HepG2 (cell line): ENCODE measurements around the gene RAMP1. TPM values are rescaled to one million over a fixed set of nuclear protein-coding genes. Genes with fewer than 3 reads are reported as not detected.

Experiments
- ATAC-seq: fragments of 200-7000 bp; cut with Tn5 transposase; 3 replicates; pipeline ENCODE4 v1.9.1; 2020; ENCODE audit warnings: mild to moderate bottlenecking, moderate library complexity
- BruUV-seq: library from RNA; stranded (reverse); fragments of 400-500 nt; replicated peaks from 2 replicates; lab custom pipeline; 2021; lab: Mats Ljungman, UMichigan
- CTCF ChIA-PET: fragments of 300-600 bp; formaldehyde crosslinking; extraction: SDS; loops from one replicate; lab custom pipeline; 2021; ENCODE audit warnings: low total read pairs, inconsistent platforms, low intra/inter-chr PET ratio; lab: Yijun Ruan, JAX
- POLR2A ChIA-PET: fragments of 350-600 bp; sonication (Branson Sonifier 250); formaldehyde crosslinking; loops from one replicate; lab custom pipeline; 2020; ENCODE audit warnings: antibody characterized with exemption, inconsistent platforms; lab: Yijun Ruan, JAX
- DNase-seq: peaks from one replicate; pipeline ENCODE4 v3.0.0-alpha.2; 2015; ENCODE audit warnings: low spot score
- FAIRE-seq: peaks from 3 replicates; lab custom pipeline; 2011; peaks lifted over from hg19 to GRCh38; lab: Jason Lieb, UNC
- H2AFZ ChIP-seq: one replicate; pipeline ENCODE4 v1.6.1; 2011; ENCODE audit warnings: low read length, inconsistent platforms
- H3K27ac ChIP-seq: fragments of 300-600 bp; 3 replicates; pipeline ENCODE4 v1.8.0; 2011; ENCODE audit warnings: mixed run types, mild to moderate bottlenecking, mixed read lengths, low read length, inconsistent platforms; ENCODE audit not compliant: insufficient read depth; ENCODE audit errors: extremely low read length
- H3K27me3 ChIP-seq, 2 experiments: fragments of 200-600 bp in 1 of 2; 2 replicates in 1 of 2; 3 replicates in 1 of 2; pipeline versions ENCODE4 v1.6.0 to v1.8.0; 2011; ENCODE audit warnings: low read length in 2 of 2, mild to moderate bottlenecking in 2 of 2, moderate library complexity in 2 of 2, inconsistent platforms in 1 of 2; ENCODE audit not compliant: insufficient read depth in 2 of 2, control insufficient read depth in 1 of 2
- H3K36me3 ChIP-seq, 2 experiments: fragments of 200-600 bp in 1 of 2; replicated peaks in 1 of 2; 2 replicates in 1 of 2; 3 replicates in 1 of 2; pipeline versions ENCODE4 v1.5.1 to v1.8.0; 2011; ENCODE audit warnings: low read length in 2 of 2, inconsistent platforms in 1 of 2; ENCODE audit not compliant: insufficient read depth in 2 of 2, control insufficient read depth in 1 of 2
- H3K4me1 ChIP-seq: 2 replicates; pipeline ENCODE4 v1.5.1; 2012; ENCODE audit warnings: low read length, inconsistent platforms; ENCODE audit not compliant: insufficient read depth
- H3K4me2 ChIP-seq: 2 replicates; pipeline ENCODE4 v1.6.0; 2011; ENCODE audit warnings: low read depth, low read length, inconsistent platforms
- H3K4me3 ChIP-seq, 3 experiments: fragments of 200-600 bp in 1 of 3; sonication (generic), shearing (Covaris generic) in 1 of 3; replicated peaks in 1 of 3; 2 replicates each; pipeline ENCODE4 v1.5.1; 2011 to 2016; ENCODE audit warnings: low read length in 3 of 3, inconsistent platforms in 2 of 3, low read depth in 2 of 3, mild to moderate bottlenecking in 2 of 3, control low read depth in 1 of 3, mixed read lengths in 1 of 3; ENCODE audit not compliant: insufficient read depth in 1 of 3
- H3K79me2 ChIP-seq: one replicate; pipeline ENCODE4 v1.6.1; 2011; ENCODE audit warnings: low read length, inconsistent platforms; ENCODE audit not compliant: insufficient read depth
- H3K9ac ChIP-seq: 2 replicates; pipeline ENCODE4 v1.6.0; 2011; ENCODE audit warnings: mild to moderate bottlenecking, low read depth, low read length, inconsistent platforms; ENCODE audit not compliant: insufficient read depth
- H3K9me3 ChIP-seq: 2 replicates; pipeline ENCODE4 v1.5.1; 2012; ENCODE audit warnings: mild to moderate bottlenecking, low read length
- H4K20me1 ChIP-seq: 2 replicates; pipeline ENCODE4 v1.6.0; 2011; ENCODE audit warnings: inconsistent platforms, mild to moderate bottlenecking, low read length, moderate library complexity; ENCODE audit not compliant: insufficient read depth
- CBX5 ChIP-seq: sonication (generic); formaldehyde crosslinking; IDR thresholded peaks from 2 replicates; pipeline ENCODE4 v1.4.0; 2020; ENCODE audit warnings: missing genetic modification reagents, borderline replicate concordance
- MBD4 ChIP-seq: IDR thresholded peaks from 2 replicates; pipeline ENCODE4 v1.6.1; 2012; ENCODE audit warnings: low read length, inconsistent platforms, borderline replicate concordance
- MIER2 ChIP-seq: IDR thresholded peaks from 2 replicates; pipeline ENCODE4 v1.6.1; 2016; ENCODE audit warnings: missing biosample characterization, missing genetic modification reagents
- REPIN1 ChIP-seq: sonication (generic); formaldehyde crosslinking; IDR thresholded peaks from 2 replicates; pipeline ENCODE4 v1.8.0; 2022; ENCODE audit warnings: missing genetic modification reagents, low read depth, mild to moderate bottlenecking, borderline replicate concordance
- YY1 ChIP-seq: IDR thresholded peaks from 2 replicates; pipeline ENCODE4 v1.6.1; 2011; ENCODE audit warnings: low read length, low read depth, moderate library complexity, mild to moderate bottlenecking; ENCODE audit not compliant: insufficient read depth, insufficient replicate concordance
- WGBS: methylation state at CpG from one replicate; pipeline ENCODE4 v1.1.6; 2017; ENCODE audit warnings: low lambda C conversion rate; 5-methylcytosine and 5-hydroxymethylcytosine counted together
- in situ Hi-C: cut with HindIII; loops from 2 replicates; pipeline ENCODE4 v1.10.0; 2017; ENCODE audit warnings: low pct_unique_long_range_greater_than_20kb; ENCODE audit not compliant: extremely low pct_ligation_motif_present
- intact Hi-C: fragments of 100-400 bp; cut with micrococcal nuclease; formaldehyde crosslinking; loops from one replicate; pipeline ENCODE4 v1.10.0; 2022; ENCODE audit not compliant: unreplicated experiment
- polyA plus RNA-seq, 8 experiments: library from polyadenylated mRNA; depleted of rRNA in 3 of 8; stranded (reverse) in 7 of 8; unstranded in 1 of 8; fragments of >200 nt; fragmentation: Illumina TruSeq in 4 of 8; extraction: Trizol in 4 of 8; gene quantifications; 2 replicates each; pipeline versions ENCODE4 v1.2.1 to v1.2.3, GENCODE V29; 2011 to 2016; ENCODE audit warnings: low read depth in 4 of 8, missing spikeins in 1 of 8, mixed read lengths in 1 of 8; ENCODE audit not compliant: insufficient read depth in 1 of 8
- total RNA-seq, 5 experiments: library from RNA; depleted of rRNA; stranded (reverse); fragments of >200 nt; fragmentation: Illumina TruSeq; extraction: Trizol; gene quantifications; 2 replicates each; pipeline ENCODE4 v1.2.3, GENCODE V29; 2016; ENCODE audit warnings: low read depth in 1 of 5
- TF ChIP-seq, protein P1 (sequence below), 2 experiments: IDR thresholded peaks; 2 replicates each; pipeline ENCODE4 v1.6.1; 2011 to 2012; ENCODE audit warnings: low read length in 2 of 2, borderline replicate concordance in 1 of 2, low read depth in 1 of 2, mild to moderate bottlenecking in 1 of 2, moderate library complexity in 1 of 2

The RAMP1 gene
- total and polyA plus RNA-seq, 2 of the 13 experiments (the other 11 are each of a cell fraction or from before 2014, with no cell fraction given): 0.29 to 0.61 TPM

- POLR2A ChIA-PET: no interaction called here
- in situ Hi-C loops: no loop called here
- FAIRE-seq: no peak
Measured at GRCh38 chr2:237927135-237927534, 67.7 kb downstream of the RAMP1 start.

More at GRCh38 chr2:237927135-237927534, 67.7 kb downstream of the RAMP1 start:
- H3K27me3 ChIP-seq: peaks cover 5 to 31% of the 10 kb centered on the region in 2 experiments; a peak in 4 of 5 replicates
- no peak overlapping the region for H3K27ac ChIP-seq
- DNase-seq (no peak), ATAC-seq (no peak)
- H3K9ac ChIP-seq: no peak overlapping the region
- 41% methylated on average over 5 of the region's 5 CpGs for WGBS
- no peaks in the 10 kb centered on the region for H4K20me1 ChIP-seq
- CTCF ChIA-PET: no interaction called here
- H2AFZ ChIP-seq: no peak overlapping the region
- BruUV-seq: no TSS peak
- no peaks in the 10 kb centered on the region for H3K79me2 ChIP-seq
- H3K9me3 ChIP-seq: no peaks in the 10 kb centered on the region
- no peak overlapping the region for H3K4me2 ChIP-seq
- TF ChIP-seq MBD4: no peak
- no peak for TF ChIP-seq CBX5 (CRISPR knock-in tag)
- peak; percentile 94 for TF ChIP-seq MIER2
- TF ChIP-seq REPIN1 (CRISPR knock-in tag): no peak
- TF ChIP-seq, protein P1, sequence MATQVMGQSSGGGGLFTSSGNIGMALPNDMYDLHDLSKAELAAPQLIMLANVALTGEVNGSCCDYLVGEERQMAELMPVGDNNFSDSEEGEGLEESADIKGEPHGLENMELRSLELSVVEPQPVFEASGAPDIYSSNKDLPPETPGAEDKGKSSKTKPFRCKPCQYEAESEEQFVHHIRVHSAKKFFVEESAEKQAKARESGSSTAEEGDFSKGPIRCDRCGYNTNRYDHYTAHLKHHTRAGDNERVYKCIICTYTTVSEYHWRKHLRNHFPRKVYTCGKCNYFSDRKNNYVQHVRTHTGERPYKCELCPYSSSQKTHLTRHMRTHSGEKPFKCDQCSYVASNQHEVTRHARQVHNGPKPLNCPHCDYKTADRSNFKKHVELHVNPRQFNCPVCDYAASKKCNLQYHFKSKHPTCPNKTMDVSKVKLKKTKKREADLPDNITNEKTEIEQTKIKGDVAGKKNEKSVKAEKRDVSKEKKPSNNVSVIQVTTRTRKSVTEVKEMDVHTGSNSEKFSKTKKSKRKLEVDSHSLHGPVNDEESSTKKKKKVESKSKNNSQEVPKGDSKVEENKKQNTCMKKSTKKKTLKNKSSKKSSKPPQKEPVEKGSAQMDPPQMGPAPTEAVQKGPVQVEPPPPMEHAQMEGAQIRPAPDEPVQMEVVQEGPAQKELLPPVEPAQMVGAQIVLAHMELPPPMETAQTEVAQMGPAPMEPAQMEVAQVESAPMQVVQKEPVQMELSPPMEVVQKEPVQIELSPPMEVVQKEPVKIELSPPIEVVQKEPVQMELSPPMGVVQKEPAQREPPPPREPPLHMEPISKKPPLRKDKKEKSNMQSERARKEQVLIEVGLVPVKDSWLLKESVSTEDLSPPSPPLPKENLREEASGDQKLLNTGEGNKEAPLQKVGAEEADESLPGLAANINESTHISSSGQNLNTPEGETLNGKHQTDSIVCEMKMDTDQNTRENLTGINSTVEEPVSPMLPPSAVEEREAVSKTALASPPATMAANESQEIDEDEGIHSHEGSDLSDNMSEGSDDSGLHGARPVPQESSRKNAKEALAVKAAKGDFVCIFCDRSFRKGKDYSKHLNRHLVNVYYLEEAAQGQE (IDR thresholded peaks at IDR 0.05; ENCODE audit: borderline replicate concordance in 1 of 2, low read depth in 1 of 2, low read length in 2 of 2): peak; percentile 53 to 92
- no peak for TF ChIP-seq YY1
- H3K4me1 ChIP-seq: peaks cover 8% of the 10 kb centered on the region
- no peaks in the 10 kb centered on the region for H3K36me3 ChIP-seq
- no peak overlapping the region for H3K4me3 ChIP-seq
- intact Hi-C loops: no loop called here
